Keratinocyte (primary cell): ENCODE measurements around the gene CA4. TPM values are rescaled to one million over a fixed set of nuclear protein-coding genes. Genes with fewer than 3 reads are reported as not detected.

Experiments used
- DNase-seq: peaks from one replicate; pipeline ENCODE4 v3.0.0-alpha.2; 2011; ENCODE audit warnings: low read depth, missing footprints, low spot score
- FAIRE-seq: peaks from 2 replicates; lab custom pipeline; 2011; peaks lifted over from hg19 to GRCh38; lab: Jason Lieb, UNC
- H2AFZ ChIP-seq: 2 replicates; pipeline ENCODE4 v1.6.0; 2012; ENCODE audit warnings: low read length, control low read depth, inconsistent platforms; ENCODE audit not compliant: control insufficient read depth
- H3K27ac ChIP-seq: 2 replicates; pipeline ENCODE4 v1.5.1; 2011; ENCODE audit warnings: low read length; ENCODE audit not compliant: control insufficient read depth, insufficient read depth
- H3K27me3 ChIP-seq: 3 replicates; pipeline ENCODE4 v1.6.0; 2011; ENCODE audit warnings: low read length; ENCODE audit not compliant: control insufficient read depth, insufficient read depth; ENCODE audit errors: extremely low read depth
- H3K36me3 ChIP-seq, 2 experiments: 2 replicates in 1 of 2; 3 replicates in 1 of 2; pipeline ENCODE4 v1.5.1; 2011; ENCODE audit warnings: low read length in 2 of 2, mild to moderate bottlenecking in 1 of 2; ENCODE audit not compliant: control insufficient read depth in 2 of 2, insufficient read depth in 2 of 2; ENCODE audit errors: extremely low read depth in 1 of 2
- H3K4me1 ChIP-seq: 3 replicates; pipeline ENCODE4 v1.5.1; 2011; ENCODE audit warnings: low read length; ENCODE audit not compliant: control insufficient read depth, insufficient read depth; ENCODE audit errors: extremely low read depth
- H3K4me2 ChIP-seq: 3 replicates; pipeline ENCODE4 v1.6.0; 2011; ENCODE audit warnings: low read depth, low read length; ENCODE audit not compliant: control insufficient read depth, insufficient read depth; ENCODE audit errors: extremely low read depth
- H3K4me3 ChIP-seq, 3 experiments: fragments of 200-600 bp in 1 of 3; sonication (generic) in 1 of 3; 2 replicates in 2 of 3; 3 replicates in 1 of 3; pipeline ENCODE4 v1.5.1; 2011 to 2016; ENCODE audit warnings: low read length in 3 of 3, mild to moderate bottlenecking in 3 of 3, control low read depth in 2 of 3, inconsistent platforms in 1 of 3, low read depth in 1 of 3, mixed read lengths in 1 of 3, mixed run types in 1 of 3, moderate library complexity in 1 of 3; ENCODE audit not compliant: control insufficient read depth in 2 of 3, insufficient read depth in 2 of 3; ENCODE audit errors: extremely low read depth in 1 of 3
- H3K79me2 ChIP-seq: 2 replicates; pipeline ENCODE4 v1.6.0; 2012; ENCODE audit warnings: low read length; ENCODE audit not compliant: control insufficient read depth, insufficient read depth
- H3K9ac ChIP-seq: 3 replicates; pipeline ENCODE4 v1.6.0; 2011; ENCODE audit warnings: low read length; ENCODE audit not compliant: control insufficient read depth, insufficient read depth; ENCODE audit errors: extremely low read depth
- H3K9me1 ChIP-seq: 3 replicates; pipeline ENCODE4 v1.6.0; 2011; ENCODE audit warnings: low read length; ENCODE audit not compliant: control insufficient read depth, insufficient read depth; ENCODE audit errors: extremely low read depth
- H3K9me3 ChIP-seq: 2 replicates; pipeline ENCODE4 v1.5.1; 2012; ENCODE audit warnings: low read depth, low read length; ENCODE audit not compliant: control insufficient read depth
- H4K20me1 ChIP-seq: 3 replicates; pipeline ENCODE4 v1.6.0; 2011; ENCODE audit warnings: low read length; ENCODE audit not compliant: control insufficient read depth, insufficient read depth; ENCODE audit errors: extremely low read depth
- EZH2 ChIP-seq: IDR thresholded peaks from one replicate; pipeline ENCODE4 v1.6.1; 2012; ENCODE audit warnings: inconsistent platforms, mild to moderate bottlenecking, low read length, moderate library complexity
- dilution Hi-C: fragments of 300-500 bp; cut with MboI; formaldehyde crosslinking; loops from one replicate; pipeline ENCODE4 v1.7.0; 2020; ENCODE audit warnings: low sequenced_read_pairs; ENCODE audit not compliant: extremely low pct_ligation_motif_present
- polyA plus RNA-seq, 5 experiments: library from polyadenylated mRNA; depleted of rRNA in 3 of 5; stranded (reverse) in 3 of 5; stranded (forward) in 1 of 5; unstranded in 1 of 5; fragments of >200 nt; gene quantifications; 1 replicate in 1 of 5; 2 replicates in 3 of 5; 3 replicates in 1 of 5; pipeline versions ENCODE4 v1.2.1 to v1.2.3, GENCODE V29; 2011 to 2012; ENCODE audit warnings: missing spikeins in 2 of 5, low read depth in 1 of 5, low replicate concordance in 1 of 5
- TF ChIP-seq, protein P1 (sequence below), 3 experiments: IDR thresholded peaks in 1 of 3; conservative IDR thresholded peaks in 1 of 3; optimal IDR thresholded peaks in 1 of 3; 2 replicates in 2 of 3; 3 replicates in 1 of 3; pipeline versions ENCODE3 to v1.5.1; 2011; ENCODE audit warnings: low read length in 3 of 3, mild to moderate bottlenecking in 3 of 3, moderate library complexity in 2 of 3, control low read depth in 1 of 3, inconsistent platforms in 1 of 3; ENCODE audit not compliant: insufficient read depth in 2 of 3; ENCODE audit errors: extremely low read depth in 1 of 3

Gene CA4
- polyA plus RNA-seq, 1 donor (not counting 4 experiments of a cell fraction or from before 2014, with no cell fraction given): not detected

DNA sequence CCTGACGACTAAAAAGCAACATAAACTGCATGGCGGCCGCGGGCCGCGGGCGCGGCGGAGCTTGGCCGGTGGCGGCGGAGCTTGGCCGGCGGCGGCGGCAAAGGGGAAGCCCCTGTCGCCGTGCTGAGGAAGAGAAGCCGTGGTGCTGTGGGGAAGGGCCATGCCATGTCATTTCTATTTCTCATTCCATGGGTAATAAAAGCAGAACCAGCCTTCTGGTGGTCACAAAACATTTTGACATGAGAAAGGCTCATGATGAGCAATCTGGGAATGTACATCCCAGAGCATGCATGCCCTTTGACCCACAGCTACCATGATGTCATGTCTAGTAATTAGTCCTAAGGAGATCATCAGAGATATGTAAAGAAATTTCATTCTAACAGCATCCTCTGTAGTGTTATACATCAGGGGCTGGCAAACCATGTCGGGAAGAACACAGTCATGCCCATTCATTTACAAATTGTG lies 47.1 kb upstream of the CA4 start:
- H3K4me3 ChIP-seq: peak overlapping the region in 1 of 3 experiments; percentile 43
- TF ChIP-seq EZH2: no peak
- TF ChIP-seq, protein P1, sequence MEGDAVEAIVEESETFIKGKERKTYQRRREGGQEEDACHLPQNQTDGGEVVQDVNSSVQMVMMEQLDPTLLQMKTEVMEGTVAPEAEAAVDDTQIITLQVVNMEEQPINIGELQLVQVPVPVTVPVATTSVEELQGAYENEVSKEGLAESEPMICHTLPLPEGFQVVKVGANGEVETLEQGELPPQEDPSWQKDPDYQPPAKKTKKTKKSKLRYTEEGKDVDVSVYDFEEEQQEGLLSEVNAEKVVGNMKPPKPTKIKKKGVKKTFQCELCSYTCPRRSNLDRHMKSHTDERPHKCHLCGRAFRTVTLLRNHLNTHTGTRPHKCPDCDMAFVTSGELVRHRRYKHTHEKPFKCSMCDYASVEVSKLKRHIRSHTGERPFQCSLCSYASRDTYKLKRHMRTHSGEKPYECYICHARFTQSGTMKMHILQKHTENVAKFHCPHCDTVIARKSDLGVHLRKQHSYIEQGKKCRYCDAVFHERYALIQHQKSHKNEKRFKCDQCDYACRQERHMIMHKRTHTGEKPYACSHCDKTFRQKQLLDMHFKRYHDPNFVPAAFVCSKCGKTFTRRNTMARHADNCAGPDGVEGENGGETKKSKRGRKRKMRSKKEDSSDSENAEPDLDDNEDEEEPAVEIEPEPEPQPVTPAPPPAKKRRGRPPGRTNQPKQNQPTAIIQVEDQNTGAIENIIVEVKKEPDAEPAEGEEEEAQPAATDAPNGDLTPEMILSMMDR (optimal IDR thresholded peaks at IDR 0.05 in 1 of 3, IDR thresholded peaks at IDR 0.05 in 1 of 3, conservative IDR thresholded peaks at IDR 0.05 in 1 of 3; ENCODE audit: extremely low read depth in 1 of 3, insufficient read depth in 2 of 3, low read length in 3 of 3): no peak
- no peak for FAIRE-seq

DNA sequence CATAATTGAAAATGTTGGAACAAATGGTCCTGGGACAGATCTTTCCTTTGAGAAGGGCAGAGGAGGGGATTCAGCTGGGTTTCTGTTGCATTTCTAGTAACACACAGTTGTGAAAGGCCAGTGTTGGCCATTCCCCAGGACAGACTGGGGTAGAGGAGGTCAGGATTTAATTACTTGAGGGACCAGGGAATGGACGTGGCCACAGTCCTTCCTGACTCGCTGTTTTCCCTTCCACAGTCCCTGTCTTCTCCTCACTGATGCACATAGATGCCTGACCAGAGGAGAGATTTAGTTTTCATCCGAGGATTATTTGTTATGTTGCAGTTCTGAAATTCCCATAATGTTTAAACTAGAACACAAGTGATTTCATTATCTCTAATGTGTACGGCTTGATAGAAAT lies 45.8 kb upstream of the CA4 start:
- FAIRE-seq: no peak

More for the DNA sequence above, 47.1 kb upstream of the CA4 start:
- Histone ChIP-seq H3K27me3 (no peaks in the 10 kb centered on the region), H2AFZ (peak overlapping the region; percentile 85), H3K79me2 (no peaks in the 10 kb centered on the region), H4K20me1 (no peaks in the 10 kb centered on the region), H3K9ac (peak overlapping the region; percentile 44), H3K9me3 (no peaks in the 10 kb centered on the region), H3K27ac (no peak overlapping the region), H3K4me1 (peaks cover 2% of the 10 kb centered on the region), H3K4me2 (peak overlapping the region; percentile 82), H3K36me3 (no peaks in the 10 kb centered on the region), H3K9me1 (no peaks in the 10 kb centered on the region)
- DNase-seq: peak; percentile 13
- dilution Hi-C loops: no loop called here

More for the DNA sequence above, 45.8 kb upstream of the CA4 start:
- no peak for DNase-seq
- Histone ChIP-seq H2AFZ (no peak overlapping the region), H3K9ac (no peak overlapping the region), H3K4me1 (peaks cover 2% of the 10 kb centered on the region), H3K4me3 (no peak overlapping the region), H3K27me3 (no peaks in the 10 kb centered on the region), H3K9me1 (no peaks in the 10 kb centered on the region), H3K36me3 (no peaks in the 10 kb centered on the region), H3K79me2 (no peaks in the 10 kb centered on the region), H3K9me3 (no peaks in the 10 kb centered on the region), H3K27ac (no peak overlapping the region), H3K4me2 (no peak overlapping the region), H4K20me1 (no peaks in the 10 kb centered on the region)
- TF ChIP-seq, protein P1 (optimal IDR thresholded peaks at IDR 0.05 in 1 of 3, IDR thresholded peaks at IDR 0.05 in 1 of 3, conservative IDR thresholded peaks at IDR 0.05 in 1 of 3; ENCODE audit: extremely low read depth in 1 of 3, insufficient read depth in 2 of 3, low read length in 3 of 3): no peak
- TF ChIP-seq EZH2: no peak
- dilution Hi-C loops: no loop called here
